Measurements from ENCODE around the gene DNAAF9.
"Not testable (repeated sequence)": the region's sequence is repeated elsewhere in the genome, so short reads cannot be mapped to it uniquely, and the experiment has no call there.

The DNAAF9 gene

DNA sequence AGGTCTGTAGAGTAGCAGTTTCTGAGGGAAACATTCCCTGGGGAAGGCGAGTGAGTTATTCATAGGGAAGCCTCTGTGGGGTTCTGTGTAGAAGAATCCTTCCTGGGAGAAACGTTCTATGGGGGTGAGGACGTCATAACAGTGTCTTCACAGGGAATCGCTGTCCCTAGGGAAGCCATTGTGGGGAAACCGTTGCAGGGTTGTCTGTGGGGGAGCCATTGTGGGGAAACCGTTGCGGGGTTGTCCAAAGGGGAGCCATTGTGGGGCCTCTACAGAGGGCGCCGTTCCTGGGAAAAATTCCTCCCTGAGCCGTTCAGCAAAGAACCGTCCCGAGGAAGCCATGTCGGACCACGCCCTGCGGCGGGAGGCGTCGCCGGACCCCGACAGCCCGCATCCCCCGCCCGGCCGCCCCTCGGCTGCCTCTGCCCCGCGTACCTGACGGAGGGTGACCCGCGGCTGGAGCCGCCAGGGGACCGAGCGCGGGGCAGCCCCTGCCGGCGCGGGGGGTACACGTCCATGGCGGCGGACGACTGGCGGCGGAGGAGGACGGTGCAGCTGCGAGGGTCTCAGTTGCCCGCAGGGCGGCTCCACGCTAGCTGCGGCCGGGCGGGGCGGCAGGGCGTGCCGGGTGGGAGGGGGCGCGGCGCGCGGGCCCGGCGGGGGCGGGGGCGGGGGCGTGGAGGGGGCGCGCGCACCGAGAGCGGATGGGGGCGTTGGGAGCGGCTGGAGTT lies at the start of gene DNAAF9:
Gene DNAAF9, minus strand, starts transcription at position 630 of the 731 bp plus-strand sequence. Its CDS starts 112 bp downstream, at position 518.
- no peak for DNase-seq

- DNase-seq: no peak
Observed at GRCh38 chr20:3456648-3457047, 49.2 kb upstream of the DNAAF9 start.

GRCh38 chr20:3454831-3455230 lies 47.4 kb upstream of the DNAAF9 start:
- no peak for DNase-seq

DNA sequence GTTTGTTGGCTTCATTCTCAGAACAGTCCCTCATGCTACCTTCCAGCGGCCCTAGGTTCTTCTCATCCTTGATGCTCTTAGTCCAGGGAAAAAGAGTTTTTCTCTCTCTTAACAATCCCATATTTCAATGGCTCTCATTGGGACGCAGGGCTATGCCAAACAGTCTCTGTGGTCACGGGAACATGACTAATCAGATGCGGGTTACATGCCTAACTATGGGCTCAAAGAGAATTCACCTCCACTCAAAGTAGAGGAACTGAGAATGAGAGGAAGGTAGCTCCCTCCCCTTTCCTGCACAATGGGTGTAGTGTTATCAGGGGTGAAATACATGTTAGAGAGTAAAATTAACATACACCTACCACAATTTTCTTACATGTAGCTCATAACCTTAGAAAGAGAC lies 45.2 kb upstream of the DNAAF9 start:
- DNase-seq: no peak

GRCh38 chr20:3452136-3452535 lies 44.7 kb upstream of the DNAAF9 start:
- DNase-seq: no peak

- DNase-seq: no peak
Observed at GRCh38 chr20:3449319-3449718, 41.9 kb upstream of the DNAAF9 start.

DNA sequence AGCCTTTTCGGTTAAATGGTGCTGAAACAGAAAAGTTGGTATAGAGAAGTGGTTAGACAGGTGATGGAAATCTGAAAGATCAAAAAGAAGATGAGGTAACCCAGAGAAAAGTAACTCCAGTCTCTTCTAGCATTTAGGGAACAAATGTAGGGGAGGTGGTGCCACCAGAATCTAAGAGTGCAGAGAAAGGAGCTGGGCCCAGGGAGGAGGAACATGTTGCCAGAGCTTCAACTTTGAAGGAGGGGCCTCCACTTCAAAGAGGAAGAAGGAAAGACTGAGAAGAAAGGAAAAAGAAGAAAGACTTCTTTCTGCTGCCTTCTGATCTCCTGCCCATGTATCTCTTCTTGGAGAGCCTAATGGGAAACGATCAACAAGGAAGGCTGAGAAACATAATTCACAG lies 39.9 kb upstream of the DNAAF9 start:
- no peak for DNase-seq

DNA sequence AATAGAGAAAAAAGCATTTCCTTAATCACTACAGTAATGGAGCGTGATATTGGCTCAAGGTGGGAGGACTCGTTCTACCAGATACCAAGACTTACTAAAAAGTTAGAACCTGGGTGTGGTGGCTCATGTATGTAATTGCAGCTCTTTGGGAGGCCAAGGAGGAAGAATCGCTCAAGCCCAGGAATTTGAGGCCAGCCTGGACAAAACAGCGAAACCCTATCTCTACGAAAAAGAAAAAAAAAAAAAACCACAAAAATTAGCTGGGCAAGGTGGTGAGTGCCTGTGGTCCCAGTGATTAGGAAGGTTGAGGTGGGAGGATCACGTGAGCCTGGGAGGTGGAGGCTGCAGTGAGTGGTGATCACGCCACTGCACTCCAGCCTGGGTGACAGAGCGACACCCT lies 39.3 kb upstream of the DNAAF9 start:
- no peak for DNase-seq

DNA sequence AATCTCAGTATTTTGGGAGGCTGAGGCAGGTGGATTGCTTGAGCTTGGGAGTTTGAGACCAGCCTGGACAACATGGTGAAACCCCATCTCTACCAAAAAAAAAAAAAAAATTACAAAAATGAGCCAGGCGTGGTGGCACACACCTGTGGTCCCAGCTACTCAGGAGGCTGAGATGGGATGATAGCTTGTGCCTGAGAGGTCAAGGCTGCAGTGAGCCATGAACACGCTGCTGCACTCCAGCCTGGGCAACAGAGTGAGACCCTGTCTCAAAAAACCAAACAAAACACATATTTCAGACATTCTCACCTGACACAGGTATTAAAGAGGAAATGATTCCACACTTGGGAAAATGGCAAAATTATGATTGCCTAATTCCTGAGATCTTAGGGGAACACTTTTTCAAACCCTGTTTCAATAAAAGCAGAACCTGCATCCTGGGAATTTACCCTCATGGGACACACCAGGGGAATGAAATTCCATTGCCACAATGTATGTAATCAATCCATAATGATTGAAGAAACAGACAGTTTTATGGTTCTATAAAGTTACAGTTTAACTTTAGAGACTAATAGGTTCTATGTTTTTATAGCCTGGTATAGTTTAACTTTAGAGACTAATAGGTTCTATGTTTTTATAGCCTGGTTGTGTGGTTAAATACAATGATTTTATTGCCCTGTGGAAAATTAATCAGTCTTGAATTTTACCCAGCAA lies 29.6 kb upstream of the DNAAF9 start:
- DNase-seq: no peak

DNA sequence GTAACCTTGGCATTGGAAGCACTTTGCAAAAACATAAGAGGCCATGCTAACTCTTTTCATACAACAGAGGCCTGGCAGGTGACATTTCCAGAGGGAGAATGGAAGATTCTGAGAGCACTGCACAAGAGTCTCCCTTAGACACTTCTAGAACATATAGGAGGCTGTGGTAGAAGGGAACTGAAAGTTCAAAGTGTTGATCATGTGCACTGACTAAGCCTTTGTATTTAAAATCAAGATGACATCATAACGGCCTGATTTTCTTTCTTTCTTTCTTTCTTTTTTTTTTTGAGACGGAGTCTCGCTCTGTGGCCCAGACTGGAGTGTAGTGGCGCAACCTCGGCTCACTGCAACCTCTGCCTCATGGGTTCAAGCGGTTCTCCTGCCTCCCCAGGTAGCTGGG lies 26.8 kb upstream of the DNAAF9 start:
- DNase-seq: no peak

GRCh38 chr20:3433744-3434143 lies 26.3 kb upstream of the DNAAF9 start:
- no peak for DNase-seq

DNA sequence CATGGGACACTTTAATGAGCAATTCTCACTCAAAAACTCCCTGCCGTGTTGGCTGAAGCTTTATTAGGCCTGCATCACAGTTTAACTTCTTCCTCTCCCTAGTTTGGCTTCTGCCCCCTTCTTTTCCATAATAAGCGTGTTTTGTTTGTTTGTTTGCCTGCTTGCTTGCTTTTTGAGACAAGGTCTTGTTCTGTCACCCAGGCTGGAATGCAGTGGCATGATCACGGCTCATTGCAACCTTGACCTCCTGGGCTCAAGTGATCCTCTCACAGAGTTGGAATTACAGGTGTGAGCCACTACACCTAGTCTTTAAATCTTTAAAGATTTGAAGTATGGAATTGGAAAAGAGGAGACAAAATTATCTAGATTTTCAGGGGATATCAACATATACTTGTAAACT lies 25.4 kb upstream of the DNAAF9 start:
- DNase-seq: no peak

GRCh38 chr20:3431109-3431508 lies 23.6 kb upstream of the DNAAF9 start:
- no peak for DNase-seq

- no peak for DNase-seq
Observed at GRCh38 chr20:3430376-3431069, 23.1 kb upstream of the DNAAF9 start.

DNA sequence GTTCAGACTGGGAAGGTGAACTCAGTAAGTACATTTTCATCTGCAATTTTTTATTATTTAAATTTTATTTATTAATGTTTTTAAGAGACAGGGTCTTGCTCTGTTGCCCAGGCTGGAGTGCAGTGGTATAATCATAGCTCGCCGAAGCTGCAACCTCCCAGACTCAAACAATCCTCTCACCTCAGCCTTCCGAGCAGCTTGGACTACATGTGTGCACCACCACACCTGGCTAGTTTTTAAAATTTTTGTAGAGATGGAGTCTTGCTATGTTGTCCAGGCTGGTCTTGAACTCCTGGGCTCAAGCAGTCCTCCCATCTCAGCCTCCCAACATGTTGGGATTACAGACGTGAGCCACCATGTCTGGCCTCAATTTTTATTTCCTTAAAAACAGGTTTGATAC lies 19.3 kb upstream of the DNAAF9 start:
- DNase-seq: not testable (repeated sequence)

DNA sequence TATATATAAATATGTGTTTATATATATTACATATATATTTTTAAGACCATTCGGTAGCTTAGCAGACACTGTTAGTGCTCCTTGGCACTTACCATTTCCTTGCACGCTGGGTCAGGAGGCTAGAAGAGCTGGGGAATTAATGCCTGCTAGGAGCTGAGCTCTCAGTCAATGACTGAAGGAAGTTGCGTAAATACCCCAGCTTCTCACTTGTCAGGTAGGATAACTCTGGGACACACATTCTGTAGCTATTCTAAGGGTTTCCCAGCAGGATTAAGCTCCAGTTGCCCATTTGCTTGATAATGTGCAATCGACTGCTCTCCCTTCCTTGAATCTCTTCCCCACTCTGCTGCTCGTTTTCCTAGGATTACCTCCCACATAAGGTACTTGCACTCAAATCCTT lies 15.7 kb upstream of the DNAAF9 start:
- no peak for DNase-seq

DNA sequence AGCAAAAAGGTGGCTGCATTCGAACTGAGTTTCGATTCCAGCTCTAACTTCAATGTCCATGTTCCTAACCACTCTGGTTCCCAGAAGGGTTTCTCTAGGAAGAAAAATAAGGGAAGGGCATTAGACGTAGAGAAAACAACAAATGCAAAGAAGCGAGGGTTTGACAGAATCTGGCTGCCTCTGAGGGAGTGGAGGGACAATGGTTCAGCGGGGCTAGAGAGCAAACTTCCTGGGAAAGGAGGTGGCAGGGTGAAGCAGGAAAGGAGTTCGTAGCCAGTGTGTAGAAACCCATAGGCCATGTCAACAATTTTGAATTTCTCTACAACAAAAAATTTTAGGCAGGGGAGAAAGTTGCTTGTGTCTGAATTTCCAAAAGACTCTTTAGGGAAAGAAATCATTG lies 14.5 kb upstream of the DNAAF9 start:
- no peak for DNase-seq

DNA sequence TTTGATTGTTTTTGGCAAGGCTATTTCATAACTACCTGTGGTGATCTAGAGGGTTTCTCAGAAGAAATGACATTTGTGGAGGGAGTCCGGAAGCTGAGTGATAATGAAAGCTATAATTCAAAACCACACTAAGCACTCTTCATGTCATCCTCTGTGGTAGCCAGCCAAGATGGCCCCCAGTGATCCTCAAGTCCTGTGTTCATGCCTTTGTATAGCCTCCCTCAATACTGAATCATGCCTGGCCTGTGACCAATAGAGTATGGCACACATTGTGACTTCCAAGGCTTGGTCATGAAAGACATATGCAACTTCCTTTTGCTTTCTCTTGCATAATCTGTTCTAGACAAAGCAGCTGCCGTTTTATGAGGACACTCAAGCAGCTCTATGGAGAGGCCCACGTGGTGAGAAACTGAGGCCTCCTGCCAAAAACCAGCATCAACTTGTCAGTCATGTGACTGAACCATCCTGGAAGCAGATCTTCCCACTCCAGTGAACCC lies 12.8 kb upstream of the DNAAF9 start:
- peak; percentile 23 for DNase-seq

- DNase-seq: not testable (repeated sequence)
Observed at GRCh38 chr20:3418161-3418560, 10.7 kb upstream of the DNAAF9 start.

GRCh38 chr20:3414122-3414521 lies 6.7 kb upstream of the DNAAF9 start:
- DNase-seq: no peak

DNA sequence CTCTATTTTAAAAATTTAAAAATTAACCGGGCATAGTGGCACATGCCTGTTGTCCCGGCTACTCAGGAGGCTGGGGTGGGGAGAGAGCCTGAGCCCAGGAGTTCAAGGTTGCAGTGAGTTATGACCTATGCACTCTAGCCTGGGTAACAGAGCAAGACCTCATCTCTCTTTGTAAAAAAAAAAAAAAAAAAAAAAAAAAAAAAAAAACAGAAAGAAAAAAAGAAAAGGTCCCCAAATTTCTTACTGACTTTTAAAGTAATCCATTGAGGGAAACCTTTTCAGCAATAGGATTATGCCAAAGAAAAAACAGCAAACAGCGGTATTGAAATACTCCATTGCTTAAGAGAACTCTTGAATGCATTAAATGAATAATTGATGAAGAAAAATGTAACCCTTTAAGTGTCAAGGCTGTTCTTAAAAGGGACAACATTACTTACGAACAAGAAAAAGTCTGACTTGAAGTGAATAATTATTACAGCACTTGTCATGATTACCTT lies 6.0 kb upstream of the DNAAF9 start:
- no peak for DNase-seq

DNA sequence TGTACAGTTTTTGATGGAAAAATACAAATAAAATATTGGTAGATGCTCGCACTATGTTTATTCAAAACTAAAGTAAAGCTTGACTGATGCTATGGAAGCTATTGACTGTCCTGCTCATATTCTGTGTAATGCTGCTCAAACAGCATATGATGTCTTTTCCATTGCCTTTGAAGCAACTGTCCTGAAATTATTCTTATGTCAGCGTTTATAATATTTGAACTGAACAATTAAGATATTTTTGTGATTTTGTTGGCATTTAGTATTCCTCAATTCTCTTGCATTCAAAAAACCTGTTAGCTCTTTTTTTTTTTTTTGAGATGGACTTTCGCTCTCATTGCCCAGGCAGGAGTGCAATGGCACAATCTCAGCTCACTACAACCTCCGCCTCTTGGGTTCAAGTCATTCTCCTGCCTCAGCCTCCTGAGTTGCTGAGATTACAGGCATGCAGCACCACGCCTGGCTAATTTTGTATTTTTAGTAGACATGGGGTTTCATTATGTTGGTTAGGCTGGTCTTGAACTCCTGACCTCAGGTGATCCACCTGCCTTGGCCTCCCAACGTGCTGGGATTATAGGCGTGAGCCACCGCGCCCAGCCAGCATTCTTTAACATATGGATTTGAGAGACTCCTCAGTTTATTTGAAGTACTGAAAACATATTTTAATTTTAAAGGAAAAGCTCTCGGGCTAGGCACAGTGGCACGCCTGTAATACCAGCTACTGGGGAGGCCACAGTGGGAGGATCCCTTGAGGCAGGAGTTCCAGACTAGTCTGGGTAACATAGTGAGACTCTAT lies 5.3 kb upstream of the DNAAF9 start:
- no peak for DNase-seq

- no peak for DNase-seq
Observed at GRCh38 chr20:3410464-3410863, 3.0 kb upstream of the DNAAF9 start.

All from NK-92 treated with Interleukin-12 subunit alpha and Interleukin-12 subunit beta, amount 100 ng/mL, for 24 hours (cell line).